PFSK-1 (cell line): ENCODE measurements around the gene GOLGA6L2.

Experiments
- FOXP2 ChIP-seq: optimal IDR thresholded peaks from 2 replicates; pipeline ENCODE3; 2011; ENCODE audit warnings: borderline replicate concordance, control low read depth, inconsistent platforms; ENCODE audit not compliant: insufficient read depth; ENCODE audit errors: extremely low read length, extremely low read depth
- POLR2AphosphoS5 ChIP-seq: IDR thresholded peaks from 2 replicates; pipeline ENCODE4 v1.6.1; 2012; ENCODE audit warnings: low read depth, mild to moderate bottlenecking, control low read depth, low read length, moderate library complexity
- REST ChIP-seq, 2 experiments: IDR thresholded peaks; 2 replicates each; pipeline versions ENCODE4 v1.6.1 to v1.8.0; 2011 to 2012; ENCODE audit warnings: low read depth in 2 of 2, low read length in 2 of 2, control low read depth in 1 of 2, inconsistent platforms in 1 of 2, mild to moderate bottlenecking in 1 of 2, moderate library complexity in 1 of 2; ENCODE audit not compliant: insufficient read depth in 1 of 2
- SIN3A ChIP-seq: IDR thresholded peaks from 2 replicates; pipeline ENCODE4 v1.6.1; 2012; ENCODE audit warnings: mild to moderate bottlenecking, low read length, moderate library complexity, borderline replicate concordance; ENCODE audit not compliant: insufficient read depth
- TAF1 ChIP-seq: IDR thresholded peaks from 2 replicates; pipeline ENCODE4 v1.6.1; 2012; ENCODE audit warnings: low read length, control low read depth, borderline replicate concordance; ENCODE audit not compliant: insufficient read depth

GOLGA6L2 gene

GRCh38 chr15:23446215-23447106 is 582 bp downstream of the GOLGA6L2 start:
- TF ChIP-seq SIN3A (no peak), POLR2AphosphoS5 (no peak), TAF1 (no peak)

- TF ChIP-seq POLR2AphosphoS5 (no peak), TAF1 (no peak), SIN3A (no peak), REST (IDR thresholded peaks at IDR 0.05; ENCODE audit: insufficient read depth in 1 of 2, low read depth in 2 of 2, low read length in 2 of 2) (no peak), FOXP2 (no peak)
Observed at GRCh38 chr15:23444269-23444668, 2.8 kb downstream of the GOLGA6L2 start.

- TF ChIP-seq SIN3A (no peak), REST (IDR thresholded peaks at IDR 0.05; ENCODE audit: insufficient read depth in 1 of 2, low read depth in 2 of 2, low read length in 2 of 2) (no peak), POLR2AphosphoS5 (no peak), FOXP2 (no peak), TAF1 (no peak)
Observed at GRCh38 chr15:23441204-23441603, 5.8 kb downstream of the GOLGA6L2 start.

GRCh38 chr15:23440596-23440995 is 6.4 kb downstream of the GOLGA6L2 start:
- no peak for TF ChIP-seq SIN3A
- TF ChIP-seq POLR2AphosphoS5: no peak
- no peak for TF ChIP-seq FOXP2
- TF ChIP-seq TAF1: no peak
- TF ChIP-seq REST (IDR thresholded peaks at IDR 0.05; ENCODE audit: insufficient read depth in 1 of 2, low read depth in 2 of 2, low read length in 2 of 2): no peak

GRCh38 chr15:23439513-23439912 is 7.5 kb downstream of the GOLGA6L2 start:
- TF ChIP-seq TAF1 (no peak), SIN3A (no peak), FOXP2 (no peak), POLR2AphosphoS5 (no peak), REST (IDR thresholded peaks at IDR 0.05; ENCODE audit: insufficient read depth in 1 of 2, low read depth in 2 of 2, low read length in 2 of 2) (no peak)
